Activated CD4-positive, alpha-beta T cell treated with anti-CD3 and anti-CD28 coated beads, Interleukin-2, amount 50 U/mL, for 4 hours (primary cell): ENCODE measurements around the gene MS4A1.
"Not testable (repeated sequence)": the region's sequence is repeated elsewhere in the genome, so short reads cannot be mapped to it uniquely, and the experiment has no call there.

Source experiments
- DNase-seq, 2 experiments: peaks; one replicate each; pipeline ENCODE4 v3.0.0-alpha.2; 2020

MS4A1 gene

GRCh38 chr11:60455531-60456042 lies at the start of gene MS4A1:
Gene MS4A1, plus strand, starts transcription at chr11:60455847. Its CDS starts 6,528 bp downstream, at chr11:60462375.
- DNase-seq: no peak

- DNase-seq: no peak
Observed at GRCh38 chr11:60420015-60420414, 35.6 kb upstream of the MS4A1 start.

- DNase-seq: no peak
Observed at GRCh38 chr11:60422609-60423008, 33.0 kb upstream of the MS4A1 start.

DNA sequence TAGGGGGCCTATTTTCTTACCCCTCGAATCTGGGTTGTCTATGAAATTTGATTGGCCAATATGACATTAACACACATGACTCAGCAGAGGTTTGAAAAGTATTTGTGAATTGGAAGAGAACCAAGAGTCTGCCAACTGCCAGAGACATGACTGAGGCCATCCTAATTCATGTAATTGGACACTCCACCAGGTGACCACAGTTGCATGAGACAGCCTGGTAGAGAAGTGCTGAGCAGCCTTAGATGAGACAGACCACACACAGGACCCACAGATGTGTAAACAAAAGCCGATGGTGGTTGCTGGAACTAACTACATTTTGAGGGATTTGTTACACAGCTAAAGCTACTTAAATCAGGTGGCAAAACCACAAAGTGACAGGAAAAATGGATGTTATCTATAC lies 27.1 kb upstream of the MS4A1 start:
- no peak for DNase-seq

- DNase-seq: no peak
Observed at GRCh38 chr11:60429272-60429671, 26.4 kb upstream of the MS4A1 start, which contains the start of gene MS4A5. Gene MS4A5, plus strand, starts transcription at chr11:60429572. Its CDS starts 103 bp downstream, at chr11:60429675.

GRCh38 chr11:60431251-60431650 lies 24.4 kb upstream of the MS4A1 start:
- no peak for DNase-seq

DNA sequence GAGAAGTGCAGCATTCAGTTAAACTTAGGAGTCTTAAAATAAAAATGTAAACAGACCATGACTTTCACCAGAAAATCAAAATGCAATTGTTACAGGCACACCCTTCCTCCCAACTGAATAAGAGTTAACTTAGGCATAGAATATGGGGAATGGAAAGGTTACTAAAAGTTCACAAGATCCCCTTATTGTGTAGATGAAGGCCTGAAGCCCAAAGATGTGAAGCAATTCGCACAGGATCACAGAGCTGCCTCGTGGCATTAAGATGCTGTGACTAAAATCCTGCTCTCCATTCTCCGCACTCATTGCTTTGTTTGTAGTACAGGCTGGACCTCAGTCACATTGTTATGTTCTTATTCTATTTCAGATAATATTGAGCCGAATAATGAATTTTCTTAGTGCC lies 22.2 kb upstream of the MS4A1 start:
- no peak for DNase-seq

GRCh38 chr11:60447070-60447469 lies 8.6 kb upstream of the MS4A1 start:
- no peak for DNase-seq

- no peak for DNase-seq
Observed at GRCh38 chr11:60447846-60448245, 7.8 kb upstream of the MS4A1 start.

- not testable (repeated sequence) for DNase-seq
Observed at GRCh38 chr11:60451185-60451584, 4.5 kb upstream of the MS4A1 start.

GRCh38 chr11:60454212-60454611 lies 1.4 kb upstream of the MS4A1 start:
- DNase-seq: no peak

GRCh38 chr11:60457576-60457975 lies 1.9 kb downstream of the MS4A1 start:
- no peak for DNase-seq

DNA sequence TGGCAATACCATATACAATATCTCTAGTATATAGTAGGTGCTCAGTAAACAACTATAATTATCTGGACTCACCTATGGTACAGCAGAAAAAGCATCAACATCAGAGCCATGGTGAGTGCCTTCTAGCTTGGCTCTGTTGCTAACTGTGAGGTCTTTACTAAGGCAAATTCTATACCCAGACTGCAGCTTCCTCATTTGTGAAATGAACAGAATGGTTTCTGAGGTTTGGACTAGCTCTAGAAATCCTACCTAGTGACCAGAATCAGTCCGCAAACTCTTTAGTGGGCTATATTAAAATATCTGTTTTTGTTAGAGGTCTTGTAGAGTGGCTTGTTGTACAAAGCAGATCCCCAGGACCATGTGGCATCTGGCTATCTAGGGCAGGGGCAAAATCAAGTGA lies 3.7 kb downstream of the MS4A1 start:
- DNase-seq: no peak

DNA sequence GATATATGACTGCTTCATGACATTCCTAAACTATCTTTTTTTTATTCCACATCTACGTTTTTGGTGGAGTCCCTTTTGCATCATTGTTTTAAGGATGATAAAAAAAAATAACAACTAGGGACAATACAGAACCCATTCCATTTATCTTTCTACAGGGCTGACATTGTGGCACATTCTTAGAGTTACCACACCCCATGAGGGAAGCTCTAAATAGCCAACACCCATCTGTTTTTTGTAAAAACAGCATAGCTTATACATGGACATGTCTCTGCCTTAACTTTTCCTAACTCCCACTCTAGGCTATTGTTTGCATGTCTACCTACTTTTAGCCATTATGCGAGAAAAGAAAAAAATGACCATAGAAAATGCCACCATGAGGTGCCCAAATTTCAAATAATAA lies 13.2 kb downstream of the MS4A1 start:
- no peak for DNase-seq

DNA sequence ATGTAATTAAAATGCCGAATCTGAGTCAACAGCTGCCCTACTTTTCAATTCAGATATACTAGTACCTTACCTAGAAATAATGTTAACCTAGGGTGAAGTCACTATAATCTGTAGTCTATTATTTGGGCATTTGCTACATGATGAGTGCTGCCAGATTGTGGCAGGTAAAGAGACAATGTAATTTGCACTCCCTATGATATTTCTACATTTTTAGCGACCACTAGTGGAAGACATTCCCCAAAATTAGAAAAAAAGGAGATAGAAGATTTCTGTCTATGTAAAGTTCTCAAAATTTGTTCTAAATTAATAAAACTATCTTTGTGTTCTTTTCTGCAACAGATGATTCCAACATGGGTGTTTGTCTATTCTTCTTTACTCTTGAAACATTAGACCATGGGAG lies 14.1 kb downstream of the MS4A1 start:
- no peak for DNase-seq

GRCh38 chr11:60477035-60477445 lies 21.4 kb downstream of the MS4A1 start:
- no peak for DNase-seq

DNA sequence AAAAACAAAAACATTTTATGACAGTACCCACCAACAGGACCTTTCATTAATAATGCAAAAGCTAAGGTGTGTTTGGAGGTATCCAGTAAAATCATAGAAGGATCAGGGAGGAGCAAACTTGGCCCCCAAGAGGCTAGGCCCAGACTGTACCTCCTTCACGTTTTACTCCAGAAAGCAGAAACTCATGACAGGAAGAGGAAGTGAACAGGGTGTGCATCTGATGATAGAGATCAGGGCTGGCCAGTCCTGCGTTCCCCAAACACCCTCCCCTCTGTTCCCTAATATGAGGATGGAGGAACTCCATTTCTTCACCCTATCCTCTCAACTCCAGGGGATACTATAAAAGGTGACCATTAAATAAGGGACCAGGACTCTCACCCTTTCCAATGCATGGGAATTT lies 26.7 kb downstream of the MS4A1 start:
- DNase-seq: no peak

DNA sequence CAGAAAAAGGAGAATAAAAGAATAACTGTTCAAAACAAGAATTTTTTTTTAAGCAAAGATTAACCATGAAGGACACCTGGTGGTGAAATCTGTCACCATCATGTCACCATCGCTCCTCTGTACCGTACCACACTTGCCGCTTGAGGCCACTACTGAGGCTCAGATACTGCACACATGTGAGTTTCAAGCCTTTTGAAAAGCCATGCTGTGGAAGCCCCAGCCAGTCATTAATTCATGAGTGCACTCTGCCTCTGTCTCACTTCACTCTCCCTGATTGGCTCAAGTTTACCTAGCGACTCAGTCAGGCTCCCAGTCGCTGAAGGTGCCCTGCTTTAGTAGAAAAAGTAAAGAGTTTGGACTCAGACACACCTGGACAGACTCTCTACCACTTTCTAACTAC lies 30.3 kb downstream of the MS4A1 start:
- no peak for DNase-seq

DNA sequence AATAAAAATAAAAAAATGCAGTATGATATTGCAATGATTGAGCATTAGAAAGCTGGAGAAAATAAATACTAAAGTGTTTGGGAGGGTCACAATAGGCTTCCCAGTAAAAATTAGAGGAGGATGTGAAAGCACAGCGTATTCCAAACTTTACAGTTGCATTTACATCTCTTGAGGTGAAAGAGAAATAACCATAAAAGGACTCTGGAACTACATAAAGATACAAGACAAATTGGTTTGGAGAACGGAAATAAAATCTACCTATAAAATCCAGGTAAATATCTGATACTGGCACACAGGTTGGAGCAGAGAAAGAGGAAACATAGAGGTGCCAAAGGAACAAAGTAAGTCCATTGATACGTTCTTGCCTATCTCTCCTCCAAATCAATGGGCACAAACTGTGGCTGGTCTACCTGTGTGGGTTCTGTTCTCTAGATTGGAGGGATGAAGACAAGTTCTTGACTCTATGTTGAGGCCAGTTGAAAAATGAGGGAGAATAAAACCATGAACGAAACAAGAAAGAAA lies 36.9 kb downstream of the MS4A1 start, which contains the start of gene MS4A12:
Gene MS4A12, plus strand, starts transcription at position 291 of the 522 bp plus-strand sequence. CDS start 4,541 bp downstream, outside the sequence.
- no peak for DNase-seq

DNA sequence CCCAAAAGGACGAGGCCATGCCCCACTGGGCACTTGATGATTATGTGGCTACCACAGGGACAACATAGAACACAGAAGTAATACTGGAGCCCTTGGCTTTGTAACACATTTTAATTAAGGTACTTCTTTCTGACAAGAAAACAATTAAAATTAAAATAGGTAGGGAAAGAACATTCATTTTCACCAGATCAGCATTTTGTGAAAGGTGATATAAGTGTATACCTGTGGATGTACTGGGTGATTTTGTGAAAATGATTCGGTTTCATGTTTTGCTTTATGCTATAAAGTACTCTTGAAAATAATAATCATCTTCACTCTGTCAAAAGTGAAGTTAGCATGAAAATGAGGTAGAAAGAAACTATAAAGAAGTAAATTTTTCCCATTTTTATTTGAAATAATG lies 37.8 kb downstream of the MS4A1 start:
- DNase-seq: no peak

DNA sequence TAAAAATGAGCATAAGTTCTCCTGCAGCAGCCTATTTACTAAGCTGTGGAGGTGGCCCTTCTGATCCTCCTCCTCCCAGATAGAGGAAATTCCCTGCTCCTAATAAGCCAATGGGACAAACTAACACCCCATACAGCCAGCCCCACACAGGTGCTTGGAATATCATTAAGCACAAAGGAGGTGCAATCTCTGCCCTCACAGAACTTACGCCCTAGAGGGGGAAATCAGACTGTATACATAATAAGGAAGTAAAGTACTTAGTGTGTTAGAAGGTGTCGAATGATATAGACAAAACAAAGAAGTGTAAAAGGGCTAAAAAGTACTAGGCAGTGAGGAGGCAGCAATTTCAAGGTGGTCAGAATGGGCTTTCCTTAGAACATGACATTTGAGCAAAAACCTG lies 42.8 kb downstream of the MS4A1 start:
- DNase-seq: no peak

DNA sequence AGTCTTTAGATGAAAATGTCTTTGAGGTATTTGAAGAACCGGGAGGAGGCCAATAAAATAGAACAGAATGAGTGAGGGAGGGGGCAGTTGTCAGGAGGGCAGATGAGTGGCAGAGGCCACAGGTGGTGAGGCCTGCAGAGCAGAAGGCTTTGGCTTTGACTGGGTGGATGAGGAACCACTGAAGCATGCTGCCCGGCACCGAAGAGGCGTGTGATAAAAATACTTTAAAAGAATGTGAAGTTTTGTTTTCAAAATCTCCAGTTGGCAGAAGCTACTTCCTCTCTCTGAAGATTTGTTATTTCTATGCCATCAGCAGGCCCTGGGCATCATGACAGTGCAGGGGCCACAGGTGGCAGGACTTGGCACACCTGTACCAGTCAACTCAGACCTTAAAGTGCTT lies 43.2 kb downstream of the MS4A1 start:
- DNase-seq: no peak

DNA sequence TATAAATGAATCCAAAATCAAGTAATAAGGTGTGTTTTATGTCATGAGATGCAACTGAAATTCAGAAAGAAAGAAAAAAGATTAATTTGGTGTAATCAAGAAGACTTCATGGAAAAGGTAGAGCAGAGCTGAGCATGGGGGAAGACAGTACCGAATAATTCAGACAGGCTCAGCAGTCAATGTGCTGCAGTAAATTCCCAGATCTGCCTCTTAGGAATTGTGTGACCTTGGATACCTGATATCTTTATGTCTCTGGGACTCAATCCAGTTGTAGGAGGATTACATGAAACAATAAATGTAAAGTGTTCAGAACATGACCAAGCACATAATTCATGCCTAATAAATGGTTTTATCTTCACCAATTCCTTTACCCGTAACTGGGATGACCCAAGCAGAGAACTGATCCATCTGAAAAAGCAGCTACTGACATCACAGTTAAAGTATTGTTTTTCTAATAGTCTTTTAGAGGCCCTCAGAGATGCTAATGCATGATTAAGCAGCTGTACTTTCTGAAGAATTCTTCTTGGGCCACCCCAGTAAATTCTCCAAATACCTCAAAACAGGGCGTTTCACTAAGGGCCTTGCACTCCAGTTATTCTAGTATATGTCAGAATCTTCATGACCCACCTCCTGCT lies 44.7 kb downstream of the MS4A1 start:
- no peak for DNase-seq

- no peak for DNase-seq
Observed at GRCh38 chr11:60502221-60502775, 46.7 kb downstream of the MS4A1 start.
